ENCODE measurements around the gene EPHB2.

Gene EPHB2

DNA sequence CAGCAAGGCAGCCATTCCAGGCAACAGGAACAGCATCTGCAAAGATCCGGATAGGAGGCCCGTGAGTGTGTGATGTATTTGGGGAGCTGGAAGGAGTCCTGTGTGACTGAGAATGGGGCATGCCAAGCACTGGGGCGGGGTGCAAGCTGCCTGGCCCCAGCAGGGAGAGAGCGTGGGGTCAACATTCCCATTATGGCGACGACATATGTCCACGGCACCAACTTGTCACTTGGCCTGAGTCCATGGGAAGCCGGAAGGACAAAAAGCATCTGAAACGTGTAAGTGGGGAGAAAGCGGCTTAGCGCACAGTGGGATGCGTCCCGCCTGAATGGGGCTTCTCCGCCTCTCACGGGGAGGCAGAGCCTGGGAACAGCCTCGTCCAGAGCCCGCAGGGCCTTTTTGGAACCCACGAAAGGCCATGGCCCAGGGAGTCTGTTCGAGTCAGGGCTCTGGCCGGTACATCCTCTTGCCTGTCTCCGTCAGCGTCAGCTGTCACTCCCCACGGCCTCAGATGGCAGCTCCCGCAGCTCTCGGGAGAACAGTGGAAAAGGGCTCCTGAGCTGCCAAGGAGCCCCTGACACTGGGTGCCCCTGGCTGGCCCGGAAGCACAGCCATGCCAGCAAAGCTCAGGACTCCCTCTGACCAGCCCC lies 12.4 kb downstream of the EPHB2 start:
- no peak for DNase-seq

DNA sequence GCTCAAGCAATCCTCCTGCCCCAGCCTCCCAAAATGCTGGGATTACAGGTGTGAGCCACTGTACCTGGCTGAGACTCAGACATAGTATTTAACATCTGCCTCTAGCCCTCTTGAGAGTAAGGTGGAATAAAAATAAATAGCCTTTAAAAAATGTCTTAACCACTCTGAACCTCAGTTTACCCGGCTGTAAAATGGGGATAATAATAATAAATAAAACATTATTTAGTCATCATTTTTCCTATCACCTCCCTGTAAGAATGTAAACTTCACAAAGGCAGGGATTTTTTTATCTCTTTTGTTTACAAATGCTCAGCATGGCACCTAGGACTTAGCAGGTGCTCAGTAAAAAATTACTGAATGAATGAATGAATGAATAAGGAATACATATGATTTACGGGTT lies 17.2 kb downstream of the EPHB2 start:
- no peak for DNase-seq

DNA sequence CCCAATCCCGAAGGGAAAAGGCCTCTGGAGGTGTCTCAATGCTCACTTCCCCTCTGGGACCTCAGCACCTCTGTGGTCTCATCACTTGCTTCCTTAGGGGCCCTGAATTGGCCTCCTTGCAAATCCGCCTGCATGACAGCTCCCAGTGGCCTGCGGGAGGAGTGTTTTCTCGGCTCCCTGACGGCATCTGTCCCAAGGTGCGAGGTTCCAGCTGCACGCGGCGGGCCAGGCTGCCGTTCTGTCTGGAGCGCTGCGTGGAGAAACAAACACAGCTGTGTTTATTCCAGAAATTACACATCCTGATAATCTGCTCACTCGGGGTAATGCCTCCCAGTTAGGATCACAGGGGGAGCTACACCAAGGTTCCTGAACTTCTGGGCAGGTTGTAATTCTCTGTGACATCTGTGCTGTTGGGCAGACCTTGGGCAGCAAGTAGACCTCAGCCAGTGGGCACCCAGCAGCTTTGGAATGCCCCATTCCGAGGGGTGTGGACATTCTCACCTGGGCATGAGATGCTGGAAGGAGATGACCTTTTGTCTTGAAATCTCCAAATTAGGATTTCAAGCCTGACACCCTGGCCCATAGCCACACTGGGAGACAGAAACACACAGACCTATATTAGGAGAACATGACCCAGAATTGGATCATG lies 18.2 kb downstream of the EPHB2 start:
- DNase-seq: no peak

- DNase-seq: no peak
Observed at GRCh38 chr1:22729400-22729773, 18.7 kb downstream of the EPHB2 start.

DNA sequence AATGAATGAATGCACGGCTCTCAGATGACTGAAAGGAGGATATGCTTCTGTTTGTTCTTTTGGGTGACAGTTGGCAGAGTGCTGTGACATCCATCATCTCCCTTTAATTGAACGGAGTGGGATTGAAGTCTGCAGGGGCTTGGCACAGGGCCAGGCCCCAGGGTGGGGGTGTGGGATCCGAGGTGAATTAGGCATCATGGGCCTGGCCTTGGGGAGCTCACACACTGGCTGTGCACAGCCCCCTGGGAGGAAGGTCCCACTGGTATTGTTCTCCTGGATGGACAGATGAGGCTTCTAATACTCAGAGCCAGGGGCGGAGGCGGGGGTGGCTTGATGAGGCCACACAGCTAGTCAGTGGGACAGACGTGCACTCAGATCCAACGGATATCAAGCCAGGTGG lies 19.3 kb downstream of the EPHB2 start:
- no peak for DNase-seq

- DNase-seq: no peak
Observed at GRCh38 chr1:22731924-22732720, 21.5 kb downstream of the EPHB2 start.

DNA sequence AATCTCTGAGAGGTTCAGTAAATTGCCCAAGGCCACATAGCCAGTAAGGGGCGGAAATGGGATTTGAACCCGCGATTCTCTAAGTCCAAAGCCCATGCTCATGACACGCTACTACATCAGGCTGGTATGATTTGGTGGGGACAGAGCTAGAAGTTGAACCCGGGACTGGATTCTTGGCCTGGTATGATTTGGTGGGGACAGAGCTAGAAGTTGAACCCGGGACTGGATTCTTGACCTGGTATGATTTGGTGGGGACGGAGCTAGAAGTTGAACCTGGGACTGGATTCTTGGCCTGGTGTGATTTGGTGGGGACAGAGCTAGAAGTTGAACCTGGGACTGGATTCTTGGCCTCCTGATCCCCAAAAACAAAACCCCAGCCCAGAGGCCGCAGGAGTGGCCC lies 23.0 kb downstream of the EPHB2 start:
- no peak for DNase-seq

DNA sequence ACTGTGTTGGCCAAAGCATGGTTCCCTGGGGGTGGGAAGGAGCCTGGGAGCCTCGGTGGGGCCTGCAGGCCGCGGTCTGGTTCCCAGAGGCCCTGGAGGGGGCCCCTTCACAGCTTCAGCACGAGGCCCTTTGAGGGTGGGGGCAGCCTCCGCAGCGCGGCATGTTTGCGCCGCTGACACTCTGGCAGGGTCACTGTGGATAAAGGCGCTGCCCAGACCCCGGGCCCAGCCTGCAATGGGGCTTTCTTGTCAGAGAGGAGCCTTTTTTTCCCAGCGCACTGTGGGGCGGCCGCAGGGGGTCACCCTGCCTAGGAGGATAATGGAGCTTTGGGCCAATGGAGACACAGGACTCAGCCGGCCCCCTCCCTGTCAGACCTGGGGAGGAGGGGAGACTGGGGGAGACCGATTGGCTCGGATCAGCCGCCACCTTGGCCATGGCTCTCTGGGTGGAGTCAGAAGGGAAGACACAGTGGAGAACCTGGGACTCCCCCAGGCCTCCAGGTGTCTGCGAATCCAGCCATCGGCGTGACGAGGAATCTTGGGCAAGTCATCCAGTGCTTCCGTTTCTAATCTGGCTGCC lies 26.0 kb downstream of the EPHB2 start:
- DNase-seq: no peak

- DNase-seq: no peak
Observed at GRCh38 chr1:22737374-22738068, 26.9 kb downstream of the EPHB2 start.

DNA sequence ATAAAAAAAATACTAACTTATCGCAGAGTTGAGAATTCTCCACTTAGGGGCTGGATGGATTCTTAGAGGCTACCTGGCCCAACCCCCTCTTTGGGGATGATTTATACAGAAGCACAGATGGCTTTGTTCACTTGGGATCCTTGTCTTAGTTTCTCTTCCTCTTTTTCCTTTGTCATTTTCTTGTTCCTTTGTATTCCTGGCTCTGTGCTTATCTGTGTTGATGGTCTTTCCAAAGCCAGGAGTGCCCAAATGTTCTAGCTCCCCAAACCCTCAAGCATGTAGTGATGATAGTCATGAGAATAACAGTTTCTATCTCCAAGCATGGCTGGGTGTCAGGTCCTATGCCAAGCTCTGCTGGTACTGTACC lies 27.4 kb downstream of the EPHB2 start:
- DNase-seq: no peak

DNA sequence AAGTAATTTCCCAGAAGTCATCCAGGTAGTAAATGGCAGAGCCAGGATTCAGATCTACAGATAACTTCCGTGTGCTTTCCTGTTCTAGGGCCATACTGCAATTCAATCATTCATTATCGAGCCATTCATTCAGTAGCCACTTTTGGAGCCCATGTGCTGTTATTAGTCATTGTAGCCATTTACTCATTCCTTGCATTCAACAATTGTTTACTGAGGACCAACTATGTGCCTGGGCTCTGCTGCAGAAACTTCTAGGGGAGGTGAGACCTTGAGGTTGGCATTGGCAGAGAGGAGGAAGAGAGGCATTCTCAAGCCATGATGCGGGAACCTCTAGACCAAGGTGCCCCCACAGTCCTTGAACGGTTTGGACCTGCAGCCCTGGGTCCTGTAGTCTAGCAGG lies 27.9 kb downstream of the EPHB2 start:
- DNase-seq: no peak

- no peak for DNase-seq
Observed at GRCh38 chr1:22739648-22740385, 29.2 kb downstream of the EPHB2 start.

DNA sequence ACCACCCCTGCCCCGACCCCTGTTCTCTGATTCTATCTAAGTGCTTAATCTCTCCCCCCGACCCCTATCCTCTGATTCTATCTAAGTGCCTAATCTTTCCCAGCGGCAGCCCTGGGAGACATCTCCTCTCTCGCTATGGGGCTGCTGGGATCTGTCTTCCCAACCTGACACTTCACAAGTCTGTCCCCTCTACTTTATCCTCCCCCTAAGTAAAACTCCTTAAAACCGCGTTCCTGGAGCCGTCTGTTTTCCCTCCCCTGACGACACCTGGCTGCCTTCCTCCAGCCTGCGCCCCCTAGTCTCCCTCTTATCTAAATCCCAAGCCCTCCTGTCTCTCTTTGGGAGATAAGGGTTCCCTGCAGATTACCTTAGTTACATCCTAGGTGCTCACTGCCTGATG lies 30.5 kb downstream of the EPHB2 start:
- DNase-seq: no peak

DNA sequence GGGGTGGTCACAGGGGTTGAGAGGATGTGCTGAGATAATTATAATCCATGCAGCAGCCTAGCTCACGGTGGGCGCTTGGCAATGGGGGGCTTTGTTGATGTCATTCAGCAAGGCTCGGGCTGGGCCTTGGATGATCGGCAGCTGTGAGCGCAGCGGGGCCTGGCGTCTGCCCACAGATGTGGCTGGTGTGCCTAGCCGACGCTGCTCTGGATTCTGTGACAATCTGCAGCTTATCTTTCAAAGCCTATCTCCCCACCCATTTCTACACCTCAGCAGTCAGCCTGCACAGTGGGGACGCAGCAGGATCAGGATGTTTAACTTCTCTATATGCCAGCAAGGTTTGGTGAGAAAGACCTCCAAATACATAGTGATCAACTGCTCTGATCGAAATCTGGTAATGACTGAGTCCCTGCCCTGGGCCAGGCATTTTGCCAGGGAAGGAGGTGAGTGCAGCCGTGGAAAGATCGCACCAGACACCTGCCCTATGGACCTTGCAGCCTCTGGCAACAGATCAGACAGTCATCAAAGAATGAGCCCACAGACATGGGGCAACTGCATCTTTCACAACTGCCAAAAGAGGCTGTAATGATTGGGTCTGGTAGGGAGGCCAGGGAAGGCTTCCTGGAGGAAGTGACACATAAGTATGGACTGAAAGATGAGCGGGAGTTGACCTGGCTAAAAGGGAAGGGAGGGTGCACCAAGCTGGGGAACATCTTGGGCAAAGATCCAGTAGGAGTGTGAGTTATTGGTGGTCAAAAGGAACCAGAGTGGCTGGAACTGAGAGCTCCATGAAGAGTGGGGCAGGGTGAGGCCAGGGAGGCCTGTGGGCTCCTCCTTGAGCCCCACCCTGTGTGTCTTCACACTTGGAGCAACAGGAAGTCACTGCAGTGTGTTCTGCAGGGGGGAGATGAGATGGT lies 35.3 kb downstream of the EPHB2 start:
- DNase-seq: no peak

DNA sequence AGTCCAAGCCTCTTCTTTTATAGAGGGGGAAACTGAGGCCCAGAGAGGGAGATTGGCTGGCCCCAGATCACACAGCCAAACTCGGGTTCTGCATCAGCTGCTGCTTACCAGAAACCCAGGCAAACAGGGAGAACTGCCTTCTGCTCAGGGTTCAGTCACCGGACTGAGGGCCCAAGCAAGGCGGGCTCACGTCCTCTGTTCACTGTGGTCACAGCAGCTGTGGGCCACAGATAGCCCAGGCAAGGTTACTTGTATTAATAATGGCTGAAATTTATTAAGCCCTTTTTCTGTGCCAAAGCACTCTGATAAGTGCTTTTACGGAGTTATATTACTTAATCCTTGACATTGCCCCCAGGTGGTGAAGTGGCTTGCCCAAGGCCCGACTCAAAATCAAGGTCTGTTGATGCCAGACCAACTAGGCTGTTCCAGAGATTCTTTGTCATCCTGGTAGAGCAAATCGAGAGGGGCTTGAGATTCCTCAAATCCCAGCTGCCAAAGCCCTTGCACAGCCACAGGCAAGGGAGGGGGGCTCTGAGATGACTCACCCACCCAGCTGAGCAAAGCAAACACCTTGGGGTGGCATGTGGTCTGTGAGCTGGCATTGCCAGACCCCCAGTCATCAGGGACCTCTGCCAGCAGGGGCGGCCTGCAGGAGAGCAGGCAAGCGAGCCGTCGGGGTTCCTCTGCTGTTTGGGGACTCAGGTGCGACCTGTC lies 36.5 kb downstream of the EPHB2 start:
- no peak for DNase-seq

DNA sequence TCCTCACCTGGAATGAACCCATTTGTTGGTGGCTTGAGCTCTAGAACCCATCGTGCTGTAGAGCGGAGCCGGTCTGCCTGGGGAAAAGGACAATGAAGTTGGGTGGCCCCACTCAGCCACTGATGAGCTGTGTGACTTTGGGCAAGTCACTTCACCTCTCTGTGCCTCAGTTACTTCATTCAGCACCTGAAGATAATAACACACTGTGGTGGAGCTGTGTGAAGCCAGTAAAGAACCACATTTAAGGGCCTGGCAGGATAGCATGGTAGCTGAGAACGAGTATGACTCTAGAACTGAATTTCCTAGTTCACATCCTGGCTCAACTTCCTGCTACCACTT lies 37.1 kb downstream of the EPHB2 start:
- no peak for DNase-seq

- no peak for DNase-seq
Observed at GRCh38 chr1:22749503-22749902, 38.9 kb downstream of the EPHB2 start.

- DNase-seq: peak; percentile 78
Observed at GRCh38 chr1:22749919-22750684, 39.5 kb downstream of the EPHB2 start.

DNA sequence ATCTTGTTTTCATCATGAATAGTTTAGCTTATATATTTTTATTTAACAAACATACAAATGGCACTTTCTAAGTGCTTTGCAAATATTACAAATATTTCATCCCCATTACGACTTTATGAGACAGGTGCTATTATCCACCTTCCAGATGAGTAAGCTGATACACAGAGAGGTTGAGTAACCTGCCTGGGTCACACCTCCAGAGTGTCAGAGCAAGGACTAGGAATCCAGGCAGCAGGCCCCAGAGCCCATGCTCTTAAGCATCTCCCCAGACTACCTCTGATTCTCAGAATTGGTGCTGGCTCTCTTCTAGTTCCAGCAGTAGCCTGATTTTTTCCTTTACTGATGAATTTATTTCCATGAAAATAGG lies 40.0 kb downstream of the EPHB2 start:
- DNase-seq: peak; percentile 78

DNA sequence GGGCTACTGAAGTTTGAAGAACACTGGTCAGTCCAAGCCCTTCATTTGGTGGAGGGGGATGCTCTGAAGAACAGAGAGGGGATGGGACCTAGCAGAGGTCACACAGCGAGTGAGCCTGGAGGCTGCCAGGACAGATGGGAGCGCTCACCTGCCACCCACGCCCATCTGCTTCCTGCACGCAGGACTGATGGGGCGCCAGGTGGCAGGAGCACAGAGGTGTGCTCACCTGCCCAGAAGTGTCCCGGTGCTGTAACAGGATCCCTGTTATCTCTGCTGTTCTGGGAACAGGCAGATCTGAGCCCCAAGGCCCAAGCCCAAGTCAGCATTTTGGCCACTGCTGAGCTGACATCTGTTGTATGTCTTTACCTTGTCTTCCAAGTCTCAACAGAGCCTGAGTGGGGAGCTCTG lies 40.5 kb downstream of the EPHB2 start:
- DNase-seq: no peak
